ENCODE results near the gene EIF4ENIF1.

- TF ChIP-seq POLR2A (IDR thresholded peaks at IDR 0.05) (no peak), CTCF (IDR thresholded peaks at IDR 0.05) (no peak)
These were observed 12.3 kb downstream of the EIF4ENIF1 start for GRCh38 chr22:31477329-31477728.

All from right lobe of liver (tissue), 4 donors.